PFSK-1 (cell line): ENCODE measurements around the gene IL34.
A peak's percentile ranks its signal among the peaks of the same experiment; 100 is the strongest.

ENCODE experiments used
- FOXP2 ChIP-seq: optimal IDR thresholded peaks from 2 replicates; pipeline ENCODE3; 2011; ENCODE audit warnings: borderline replicate concordance, control low read depth, inconsistent platforms; ENCODE audit not compliant: insufficient read depth; ENCODE audit errors: extremely low read length, extremely low read depth
- POLR2AphosphoS5 ChIP-seq: IDR thresholded peaks from 2 replicates; pipeline ENCODE4 v1.6.1; 2012; ENCODE audit warnings: low read depth, mild to moderate bottlenecking, control low read depth, low read length, moderate library complexity
- REST ChIP-seq, 2 experiments: IDR thresholded peaks; 2 replicates each; pipeline versions ENCODE4 v1.6.1 to v1.8.0; 2011 to 2012; ENCODE audit warnings: low read depth in 2 of 2, low read length in 2 of 2, control low read depth in 1 of 2, inconsistent platforms in 1 of 2, mild to moderate bottlenecking in 1 of 2, moderate library complexity in 1 of 2; ENCODE audit not compliant: insufficient read depth in 1 of 2
- SIN3A ChIP-seq: IDR thresholded peaks from 2 replicates; pipeline ENCODE4 v1.6.1; 2012; ENCODE audit warnings: mild to moderate bottlenecking, low read length, moderate library complexity, borderline replicate concordance; ENCODE audit not compliant: insufficient read depth
- TAF1 ChIP-seq: IDR thresholded peaks from 2 replicates; pipeline ENCODE4 v1.6.1; 2012; ENCODE audit warnings: low read length, control low read depth, borderline replicate concordance; ENCODE audit not compliant: insufficient read depth

The IL34 gene

GRCh38 chr16:70661918-70662641 is 15.7 kb downstream of the IL34 start:
- TF ChIP-seq SIN3A = no peak
- no peak for TF ChIP-seq FOXP2
- no peak for TF ChIP-seq POLR2AphosphoS5
- TF ChIP-seq TAF1 = no peak
- no peak for TF ChIP-seq REST (IDR thresholded peaks at IDR 0.05; ENCODE audit: insufficient read depth in 1 of 2, low read depth in 2 of 2, low read length in 2 of 2)

- TF ChIP-seq POLR2AphosphoS5 = no peak
- no peak for TF ChIP-seq TAF1
- TF ChIP-seq REST (IDR thresholded peaks at IDR 0.05; ENCODE audit: insufficient read depth in 1 of 2, low read depth in 2 of 2, low read length in 2 of 2) = no peak
- no peak for TF ChIP-seq SIN3A
Measured at GRCh38 chr16:70662991-70663523, 16.7 kb downstream of the IL34 start.

- TF ChIP-seq SIN3A = no peak
- no peak for TF ChIP-seq FOXP2
- no peak for TF ChIP-seq REST (IDR thresholded peaks at IDR 0.05; ENCODE audit: insufficient read depth in 1 of 2, low read depth in 2 of 2, low read length in 2 of 2)
- TF ChIP-seq POLR2AphosphoS5 = no peak
- TF ChIP-seq TAF1 = no peak
Measured at GRCh38 chr16:70663524-70664324, 17.4 kb downstream of the IL34 start.

- TF ChIP-seq REST (IDR thresholded peaks at IDR 0.05; ENCODE audit: insufficient read depth in 1 of 2, low read depth in 2 of 2, low read length in 2 of 2) (0 out of 4 replicates have a peak, but pooled peaks have one; percentile 11 to 60), TAF1 (no peak)
Measured at GRCh38 chr16:70664325-70665112, 18.2 kb downstream of the IL34 start.
